Anterior cingulate cortex (tissue), 58 donors: ENCODE data around the gene ZSWIM6.

Source experiments
- DNase-seq, 58 donors: peaks; one replicate each; lab custom pipeline; 2025; lab: John Stamatoyannopoulos, UW

Gene ZSWIM6

DNA sequence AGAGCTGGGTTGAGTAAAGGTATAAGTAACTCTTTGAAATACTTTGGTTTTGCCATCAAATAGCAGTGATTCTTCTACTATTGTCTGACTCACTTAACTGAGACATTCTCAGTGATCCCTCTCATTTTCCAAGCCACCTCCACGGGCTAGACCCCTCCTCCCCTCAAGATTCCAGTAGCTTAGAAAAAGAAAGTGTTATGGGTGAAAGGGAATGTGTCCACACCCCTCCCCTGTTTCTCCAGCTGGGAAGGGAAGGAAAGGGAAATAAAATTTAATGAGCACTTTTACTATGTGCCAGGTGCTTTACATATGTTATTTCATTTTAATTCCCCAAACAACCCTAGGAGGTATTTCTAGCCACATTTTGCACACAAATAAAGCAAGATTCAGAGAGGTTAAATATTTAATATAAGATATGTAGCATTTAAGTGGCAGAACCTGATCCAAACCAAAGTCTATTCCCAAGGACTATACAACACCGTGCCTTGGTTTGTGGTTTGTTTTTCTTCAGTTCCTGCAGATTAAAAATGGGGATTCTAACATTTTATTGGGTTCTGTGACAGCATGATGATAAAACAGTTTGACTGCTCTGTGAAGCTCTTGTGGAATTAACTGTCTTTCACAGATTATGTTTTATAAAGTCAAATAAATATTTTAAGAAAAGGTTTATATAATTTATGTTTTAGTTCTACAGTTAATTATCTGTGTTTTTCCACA lies 135.9 kb downstream of the ZSWIM6 start:
- DNase-seq = no peak

- DNase-seq = no peak
Measured at GRCh38 chr5:61468483-61468865, 136.4 kb downstream of the ZSWIM6 start.

GRCh38 chr5:61471352-61471751 lies 139.3 kb downstream of the ZSWIM6 start:
- no peak for DNase-seq

- no peak for DNase-seq
Measured at GRCh38 chr5:61472172-61472958, 140.3 kb downstream of the ZSWIM6 start.

DNA sequence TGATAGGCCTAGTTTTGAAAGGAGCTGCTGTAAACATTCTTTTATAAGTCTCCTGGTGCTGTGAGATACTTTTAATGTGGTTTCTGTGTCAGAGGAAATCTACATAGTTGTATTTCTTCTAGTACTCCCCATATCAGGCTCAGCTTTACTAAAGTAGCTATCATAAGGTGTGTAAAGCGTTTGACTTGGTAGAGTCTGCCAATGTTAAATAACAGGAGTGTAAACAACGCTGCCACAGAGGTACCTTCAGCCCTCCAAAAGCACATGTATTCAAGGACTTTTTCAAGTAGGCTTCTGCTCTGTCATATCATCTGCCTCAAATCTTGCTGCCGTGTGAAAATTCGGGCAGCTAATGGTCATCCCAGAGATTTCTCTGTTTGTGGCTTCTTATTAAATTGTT lies 142.7 kb downstream of the ZSWIM6 start:
- no peak for DNase-seq

GRCh38 chr5:61477788-61478187 lies 145.7 kb downstream of the ZSWIM6 start:
- no peak for DNase-seq

- DNase-seq = no peak
Measured at GRCh38 chr5:61479850-61480614, 148.0 kb downstream of the ZSWIM6 start.

GRCh38 chr5:61482980-61483379 lies 150.9 kb downstream of the ZSWIM6 start:
- no peak for DNase-seq

DNA sequence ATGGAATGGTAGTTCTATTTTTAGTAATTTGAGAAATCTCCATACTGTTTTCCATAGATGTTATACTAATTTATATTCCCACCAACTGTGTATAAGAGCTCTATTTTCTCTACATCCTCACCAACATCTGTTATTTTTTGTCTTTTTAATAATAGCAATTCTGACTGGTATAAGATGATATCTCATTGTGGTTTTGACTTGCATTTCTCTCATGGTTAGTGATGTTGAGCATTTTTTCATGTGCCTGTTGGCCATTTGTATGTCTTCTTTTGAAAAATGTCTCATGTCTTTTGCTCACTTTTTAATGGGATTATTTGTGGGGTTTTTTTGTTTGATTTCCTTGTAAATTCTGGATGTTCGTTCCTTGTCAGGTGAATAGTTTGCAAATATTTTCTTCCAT lies 154.4 kb downstream of the ZSWIM6 start:
- no peak for DNase-seq

DNA sequence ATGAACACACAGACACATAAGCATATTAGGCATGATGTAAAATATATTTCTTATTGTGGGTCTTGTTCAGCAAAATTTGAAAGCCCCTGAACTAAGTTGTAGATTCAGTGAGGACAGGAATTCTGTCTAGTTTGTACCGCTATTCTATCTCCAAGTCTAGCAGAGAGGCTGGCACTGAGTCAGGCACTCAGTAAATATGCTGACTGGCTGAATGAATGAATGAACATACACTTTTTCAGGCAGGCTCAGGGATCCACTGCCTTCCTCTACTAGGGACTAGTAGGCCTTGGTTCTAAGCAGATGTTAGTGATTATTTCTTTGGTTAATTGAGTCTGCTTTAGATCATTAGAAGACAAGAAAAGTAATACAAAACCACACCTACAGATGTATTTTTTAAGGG lies 157.5 kb downstream of the ZSWIM6 start:
- DNase-seq = no peak

GRCh38 chr5:61491861-61492260 lies 159.8 kb downstream of the ZSWIM6 start:
- no peak for DNase-seq

DNA sequence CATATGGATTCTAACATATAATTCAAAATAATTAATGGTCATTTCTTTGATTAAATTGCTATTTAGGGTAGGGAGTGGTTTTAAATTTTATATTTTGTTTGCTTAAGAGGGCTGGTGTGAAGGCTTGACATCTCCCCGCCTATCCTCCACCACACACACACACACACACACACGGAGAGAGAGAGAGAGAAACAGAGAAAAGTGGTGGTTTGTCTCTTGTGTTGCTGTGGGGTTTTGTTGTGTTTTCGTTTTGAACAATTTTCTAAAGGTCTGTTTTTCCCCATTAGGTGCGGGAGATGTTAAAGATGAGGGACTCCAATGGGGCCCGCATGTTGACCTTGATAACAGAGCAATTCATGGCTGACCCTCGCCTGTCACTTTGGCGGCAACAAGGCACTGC lies 161.9 kb downstream of the ZSWIM6 start:
- DNase-seq = no peak

GRCh38 chr5:61496446-61496845 lies 164.4 kb downstream of the ZSWIM6 start:
- peak in 34 of 58 donors; percentile 3 to 85 (median 18) for DNase-seq

DNA sequence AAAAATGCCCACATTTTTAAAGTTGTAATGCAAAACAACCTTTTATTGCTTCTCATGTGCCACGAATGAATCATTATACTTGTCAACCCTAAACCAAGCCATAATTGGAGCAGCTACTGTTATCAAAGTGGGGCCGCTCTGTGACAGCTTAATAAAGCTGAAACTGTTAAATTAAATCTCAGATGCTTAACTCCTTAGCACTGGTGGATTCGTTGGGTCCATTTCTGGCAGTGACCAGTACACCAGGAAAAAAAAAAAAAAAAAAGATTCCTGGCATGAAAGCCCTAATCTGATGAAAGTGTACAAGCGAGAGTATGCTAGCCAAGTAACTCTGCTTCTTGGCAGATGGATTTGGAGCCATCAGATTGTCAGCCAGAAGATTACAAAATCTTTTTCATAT lies 164.8 kb downstream of the ZSWIM6 start:
- DNase-seq = peak in 1 of 58 donors; percentile 2

- DNase-seq = peak in 5 of 58 donors; percentile 2 to 25 (median 3)
Measured at GRCh38 chr5:61498121-61498520, 166.1 kb downstream of the ZSWIM6 start.

DNA sequence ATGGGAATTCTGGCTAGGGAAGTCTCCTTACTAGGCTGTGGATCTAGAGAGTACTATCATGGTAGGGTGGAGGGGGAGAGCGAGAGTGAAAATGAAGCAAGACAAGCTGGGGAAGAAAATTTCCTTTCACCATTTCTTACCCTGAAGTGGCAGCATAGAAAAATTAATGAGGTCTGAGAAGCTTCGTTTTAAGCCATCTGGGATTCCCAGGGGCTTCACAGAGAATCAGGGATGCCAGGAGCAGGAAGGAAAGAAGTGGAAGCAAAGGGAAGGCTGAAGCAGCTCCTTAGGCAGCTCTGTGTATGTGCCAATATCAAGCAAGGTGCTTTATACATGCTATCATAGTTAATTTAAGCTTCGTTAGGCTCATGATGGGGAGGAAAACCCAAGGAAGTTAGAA lies 169.9 kb downstream of the ZSWIM6 start:
- no peak for DNase-seq

DNA sequence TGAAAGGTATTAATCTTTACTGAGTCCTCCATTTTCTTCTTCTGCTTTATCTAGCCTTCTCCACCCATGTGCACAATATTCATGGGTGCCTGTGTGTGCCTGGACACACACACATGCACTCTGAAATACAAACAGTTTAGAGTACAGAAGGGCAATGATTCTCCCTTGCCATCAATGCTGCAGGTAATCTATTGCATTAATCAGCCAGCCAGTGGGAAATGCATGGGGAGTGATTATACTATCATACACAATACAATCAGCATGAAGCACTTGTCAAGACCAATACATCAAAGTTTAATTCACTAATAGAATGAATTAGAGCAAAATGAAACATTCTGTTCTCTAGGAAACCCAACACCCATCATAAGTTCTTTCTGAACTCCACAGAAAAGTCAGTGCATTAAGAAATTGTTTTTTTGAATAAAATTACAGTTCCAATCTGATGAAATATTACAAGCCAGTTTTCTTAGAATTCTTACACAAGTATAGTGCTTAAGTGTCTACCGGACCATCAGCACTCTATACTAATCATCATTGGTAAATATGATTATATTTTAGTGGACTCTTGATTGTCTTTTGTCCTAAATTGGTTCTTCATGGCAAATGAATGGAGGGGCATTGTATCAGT lies 172.2 kb downstream of the ZSWIM6 start:
- no peak for DNase-seq

GRCh38 chr5:61505281-61505680 lies 173.2 kb downstream of the ZSWIM6 start:
- DNase-seq = no peak

DNA sequence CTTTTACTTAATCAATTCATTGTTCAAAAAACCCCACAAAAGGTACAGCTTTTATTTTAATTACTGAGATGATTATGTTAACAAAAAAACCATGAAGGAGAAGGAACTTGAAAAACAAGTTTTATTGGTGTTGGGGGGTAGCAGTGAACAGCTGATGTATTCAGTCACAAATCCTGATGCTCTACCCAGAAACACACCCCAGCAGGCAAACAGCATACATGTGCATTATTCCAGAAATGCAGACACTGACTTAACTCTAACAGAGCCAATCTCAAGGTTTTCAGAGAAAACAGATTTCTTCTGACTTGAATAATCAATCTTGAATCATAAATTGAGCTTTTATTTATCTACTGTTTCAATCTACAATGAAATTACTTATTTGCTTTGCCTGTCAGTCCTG lies 175.2 kb downstream of the ZSWIM6 start:
- DNase-seq = no peak

- no peak for DNase-seq
Measured at GRCh38 chr5:61516946-61517345, 184.9 kb downstream of the ZSWIM6 start.
